Nephron progenitor cell (in vitro differentiated cells): ENCODE results near the gene PTRHD1.

ENCODE experiments used
- DNase-seq: peaks from one replicate; pipeline ENCODE4 v3.0.0; 2021
- H3K27ac Mint-ChIP-seq: 2 replicates; pipeline ENCODE4 v1.8.0; 2021; ENCODE audit warnings: mild to moderate bottlenecking, moderate library complexity, mixed read lengths
- H3K27me3 Mint-ChIP-seq: 2 replicates; pipeline ENCODE4 v1.8.0; 2021; ENCODE audit warnings: mild to moderate bottlenecking, low read depth, mixed read lengths; ENCODE audit not compliant: poor library complexity
- H3K36me3 Mint-ChIP-seq: 2 replicates; pipeline ENCODE4 v1.8.0; 2021; ENCODE audit warnings: low read depth, mixed read lengths
- H3K4me1 Mint-ChIP-seq: 2 replicates; pipeline ENCODE4 v1.8.0; 2021; ENCODE audit warnings: mixed read lengths
- H3K4me3 Mint-ChIP-seq: 2 replicates; pipeline ENCODE4 v1.8.0; 2021; ENCODE audit warnings: mild to moderate bottlenecking, moderate library complexity, mixed read lengths
- H3K9me3 Mint-ChIP-seq: 2 replicates; pipeline ENCODE4 v1.8.0; 2021; ENCODE audit warnings: mild to moderate bottlenecking, moderate library complexity, mixed read lengths
- TF ChIP-seq, protein P1 (sequence below): fragments of 200-600 bp; sonication (generic); IDR thresholded peaks from 2 replicates; pipeline ENCODE4 v1.5.0; 2021; ENCODE audit warnings: antibody characterized with exemption

PTRHD1 gene

DNA sequence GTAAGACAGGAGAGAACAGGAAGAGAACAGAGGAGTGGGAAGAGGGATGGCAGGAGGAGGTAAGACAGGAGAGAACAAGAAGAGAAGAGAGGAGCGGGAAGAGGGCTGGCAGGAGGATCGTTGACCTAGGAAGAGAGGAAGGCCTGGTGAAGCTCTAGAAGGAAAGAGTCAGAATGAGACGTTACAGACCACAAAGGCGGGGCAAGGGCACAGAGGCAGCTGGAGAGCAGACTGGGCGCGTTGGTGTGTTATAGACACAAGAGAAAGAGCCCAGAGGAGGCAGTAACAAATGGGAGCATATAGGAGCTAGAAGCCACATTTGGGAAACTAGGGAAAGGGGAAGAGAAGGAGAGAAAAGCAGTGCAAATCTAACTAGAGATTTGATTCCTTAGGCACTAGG, 26.6 kb downstream of the PTRHD1 start:
- Mint-ChIP-seq H3K4me1 (peaks cover 42% of the 10 kb centered on the region), H3K36me3 (peaks cover 74% of the 10 kb centered on the region), H3K4me3 (no peak overlapping the region), H3K27ac (peak overlapping the region; percentile 1), H3K9me3 (peaks cover 8% of the 10 kb centered on the region), H3K27me3 (no peaks in the 10 kb centered on the region)
- TF ChIP-seq, protein P1, sequence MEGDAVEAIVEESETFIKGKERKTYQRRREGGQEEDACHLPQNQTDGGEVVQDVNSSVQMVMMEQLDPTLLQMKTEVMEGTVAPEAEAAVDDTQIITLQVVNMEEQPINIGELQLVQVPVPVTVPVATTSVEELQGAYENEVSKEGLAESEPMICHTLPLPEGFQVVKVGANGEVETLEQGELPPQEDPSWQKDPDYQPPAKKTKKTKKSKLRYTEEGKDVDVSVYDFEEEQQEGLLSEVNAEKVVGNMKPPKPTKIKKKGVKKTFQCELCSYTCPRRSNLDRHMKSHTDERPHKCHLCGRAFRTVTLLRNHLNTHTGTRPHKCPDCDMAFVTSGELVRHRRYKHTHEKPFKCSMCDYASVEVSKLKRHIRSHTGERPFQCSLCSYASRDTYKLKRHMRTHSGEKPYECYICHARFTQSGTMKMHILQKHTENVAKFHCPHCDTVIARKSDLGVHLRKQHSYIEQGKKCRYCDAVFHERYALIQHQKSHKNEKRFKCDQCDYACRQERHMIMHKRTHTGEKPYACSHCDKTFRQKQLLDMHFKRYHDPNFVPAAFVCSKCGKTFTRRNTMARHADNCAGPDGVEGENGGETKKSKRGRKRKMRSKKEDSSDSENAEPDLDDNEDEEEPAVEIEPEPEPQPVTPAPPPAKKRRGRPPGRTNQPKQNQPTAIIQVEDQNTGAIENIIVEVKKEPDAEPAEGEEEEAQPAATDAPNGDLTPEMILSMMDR, result no peak
- no peak for DNase-seq

DNA sequence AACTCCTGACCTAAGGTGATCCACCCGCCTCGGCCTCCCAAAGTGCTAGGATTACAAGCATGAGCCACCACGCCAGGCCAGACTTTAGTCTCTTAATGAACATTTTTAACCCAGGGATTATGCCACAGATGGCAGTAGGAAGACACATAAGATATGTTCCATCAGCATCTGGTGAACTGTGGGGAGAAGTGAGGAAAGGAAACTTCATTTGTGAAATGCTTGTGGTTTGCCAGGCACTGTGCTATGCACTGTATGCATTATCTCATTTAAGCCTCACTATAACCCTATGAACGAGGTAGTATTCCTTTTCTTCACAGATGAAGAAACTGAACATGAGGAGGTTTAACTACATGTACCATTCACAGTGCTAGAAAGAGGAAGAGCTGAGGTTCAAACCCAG, 29.3 kb downstream of the PTRHD1 start:
- Mint-ChIP-seq H3K4me3 (no peak overlapping the region), H3K36me3 (peaks cover 76% of the 10 kb centered on the region), H3K27ac (no peak overlapping the region), H3K27me3 (no peaks in the 10 kb centered on the region), H3K4me1 (peaks cover 20% of the 10 kb centered on the region), H3K9me3 (peaks cover 5% of the 10 kb centered on the region)
- TF ChIP-seq, protein P1, result no peak
- DNase-seq, result no peak

DNA sequence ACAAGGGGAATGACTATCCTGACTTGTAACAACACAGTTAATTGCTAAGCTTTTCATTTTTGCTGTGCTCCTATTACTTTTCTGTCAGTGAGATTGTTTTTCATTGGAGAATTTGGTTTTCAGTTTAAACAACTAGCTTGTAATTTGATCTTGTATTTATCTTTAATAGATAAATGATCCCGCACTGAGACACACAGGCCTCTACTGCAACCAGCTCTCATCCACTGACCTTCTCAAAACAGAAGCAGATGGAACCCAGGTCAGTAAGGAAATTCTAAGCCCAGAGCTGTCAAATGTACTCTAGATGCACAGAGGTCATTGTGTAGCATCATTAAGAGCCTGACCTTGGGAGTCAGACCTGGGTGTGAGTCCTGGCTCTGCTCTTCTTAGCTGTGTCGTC, 30.7 kb downstream of the PTRHD1 start:
- Mint-ChIP-seq H3K36me3 (peaks cover 70% of the 10 kb centered on the region), H3K4me3 (no peak overlapping the region), H3K9me3 (peaks cover 5% of the 10 kb centered on the region), H3K27me3 (no peaks in the 10 kb centered on the region), H3K4me1 (peaks cover 20% of the 10 kb centered on the region), H3K27ac (peak overlapping the region; percentile 78)
- TF ChIP-seq, protein P1, result no peak
- no peak for DNase-seq

GRCh38 chr2:24761866-24762265, 31.3 kb downstream of the PTRHD1 start:
- Mint-ChIP-seq H3K27me3 (no peaks in the 10 kb centered on the region), H3K4me3 (no peak overlapping the region), H3K27ac (peak overlapping the region; percentile 42), H3K9me3 (peaks cover 5% of the 10 kb centered on the region), H3K4me1 (peaks cover 20% of the 10 kb centered on the region), H3K36me3 (peaks cover 65% of the 10 kb centered on the region)
- TF ChIP-seq, protein P1, result no peak
- no peak for DNase-seq

DNA sequence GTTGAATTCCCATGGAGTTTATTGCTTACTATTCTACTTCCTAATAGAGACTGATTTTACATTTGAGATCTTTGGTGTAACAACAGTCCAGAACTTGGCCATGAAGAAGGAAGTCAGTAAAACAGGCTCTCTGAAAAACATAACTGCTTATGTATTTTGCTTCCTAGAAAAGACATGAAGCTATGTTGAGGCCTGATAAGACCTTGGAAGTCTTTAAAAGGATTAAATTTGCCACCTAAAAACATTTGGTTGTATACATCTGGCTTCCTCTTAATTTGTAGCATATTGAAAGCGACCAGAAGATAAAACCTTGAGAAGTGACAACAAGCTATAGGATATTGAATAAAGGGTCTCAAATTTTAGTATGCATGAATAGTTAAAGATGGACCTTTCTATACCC, 36.4 kb downstream of the PTRHD1 start:
- Mint-ChIP-seq H3K4me3 (no peak overlapping the region), H3K27me3 (no peaks in the 10 kb centered on the region), H3K27ac (no peak overlapping the region), H3K36me3 (peaks cover 28% of the 10 kb centered on the region), H3K4me1 (peaks cover 3% of the 10 kb centered on the region), H3K9me3 (peaks cover 5% of the 10 kb centered on the region)
- DNase-seq, result no peak
- TF ChIP-seq, protein P1, result no peak

DNA sequence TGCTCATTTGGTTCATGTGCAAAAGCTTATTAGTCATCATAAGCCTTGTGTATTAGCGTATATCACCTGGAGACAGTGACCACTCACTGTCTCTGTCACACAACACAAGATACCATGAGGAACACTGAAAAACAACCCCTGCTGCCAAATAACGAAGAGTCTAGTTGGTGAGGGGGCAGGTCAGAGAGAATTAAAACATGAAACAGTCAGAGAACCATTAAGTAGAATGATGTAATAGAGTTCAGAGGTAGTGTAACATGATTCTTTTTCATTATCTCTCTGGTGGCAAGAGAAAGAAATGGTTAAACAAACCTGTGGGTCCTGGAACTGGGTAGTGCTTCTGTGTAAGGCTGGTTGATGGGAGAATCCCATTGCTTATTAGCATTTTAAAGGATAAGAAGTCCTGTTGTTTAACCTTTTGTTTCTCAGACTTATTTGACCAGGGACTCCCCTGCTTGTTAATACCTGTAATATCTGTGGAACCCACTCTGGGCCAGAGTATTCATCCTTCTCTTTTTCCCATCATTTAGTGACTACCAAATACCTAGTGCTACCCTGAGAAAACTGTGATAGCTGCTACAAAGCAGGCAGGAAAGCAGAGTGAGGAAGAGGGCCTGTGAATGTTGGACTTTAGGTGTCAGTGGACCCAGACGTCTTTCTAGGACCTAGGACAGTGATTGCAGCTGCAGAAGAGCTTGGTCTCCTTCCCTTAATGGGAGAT, 38.0 kb downstream of the PTRHD1 start:
- peaks cover 17% of the 10 kb centered on the region for H3K36me3 Mint-ChIP-seq
- no peak for DNase-seq
- H3K27me3 Mint-ChIP-seq, result no peaks in the 10 kb centered on the region
- H3K4me1 Mint-ChIP-seq, result no peaks in the 10 kb centered on the region
- no peak overlapping the region for H3K27ac Mint-ChIP-seq
- no peak overlapping the region for H3K4me3 Mint-ChIP-seq
- H3K9me3 Mint-ChIP-seq, result no peaks in the 10 kb centered on the region
- TF ChIP-seq, protein P1, result no peak
